GM12878 (cell line): ENCODE data around the gene P4HA2. TPM values are rescaled to one million over a fixed set of nuclear protein-coding genes. Genes with fewer than 3 reads are reported as not detected.

ENCODE experiments used
- E2F8 ChIP-seq: fragments of 450-650 bp; IDR thresholded peaks from 2 replicates; pipeline ENCODE4 v1.6.1; 2018; ENCODE audit warnings: mild to moderate bottlenecking, low read depth, moderate library complexity; ENCODE audit not compliant: partially characterized antibody
- MLLT1 ChIP-seq: fragments of 450-650 bp; IDR thresholded peaks from 2 replicates; pipeline ENCODE4 v1.6.1; 2016; ENCODE audit warnings: mild to moderate bottlenecking
- POLR2AphosphoS2 ChIP-seq: IDR thresholded peaks from 2 replicates; pipeline ENCODE4 v1.6.1; 2011; ENCODE audit warnings: low read depth, mild to moderate bottlenecking, low read length, improper control_type of control experiment, moderate library complexity
- SREBF1 ChIP-seq: IDR thresholded peaks from 2 replicates; pipeline ENCODE4 v1.6.1; 2012; ENCODE audit warnings: mild to moderate bottlenecking, low read length
- polyA plus RNA-seq, 11 experiments: library from polyadenylated mRNA; depleted of rRNA in 4 of 11; unstranded in 6 of 11; stranded (reverse) in 5 of 11; fragments of >200 nt; fragmentation: Nextera tagmentation in 4 of 11; fragmentation: Illumina TruSeq in 1 of 11; extraction: Ambion mirVana in 4 of 11; extraction: Trizol in 1 of 11; gene quantifications; 1 replicate in 1 of 11; 2 replicates in 10 of 11; pipeline versions ENCODE4 v1.2.1 to v1.2.3, GENCODE V29; 2011 to 2016; ENCODE audit warnings: inconsistent platforms in 2 of 11, missing spikeins in 2 of 11, low read depth in 1 of 11
- total RNA-seq, 4 experiments: library from RNA; depleted of rRNA in 3 of 4; stranded (reverse); fragments of >200 nt in 3 of 4; fragmentation: Illumina TruSeq in 1 of 4; extraction: Trizol in 1 of 4; gene quantifications; 2 replicates each; pipeline versions ENCODE4 v1.2.1 to v1.2.3, GENCODE V29; 2013 to 2021
- TF ChIP-seq, protein P1 (sequence below): fragments of 450-650 bp; IDR thresholded peaks from 2 replicates; pipeline ENCODE4 v1.6.1; 2017; ENCODE audit warnings: mild to moderate bottlenecking
- TF ChIP-seq, protein P2 (sequence below): fragments of 150-350 bp; IDR thresholded peaks from 2 replicates; pipeline ENCODE4 v1.6.1; 2014; ENCODE audit warnings: mild to moderate bottlenecking, low read depth, low read length

Gene P4HA2
- total and polyA plus RNA-seq, 10 of the 15 experiments (the other 5 are each of a cell fraction or from before 2014, with no cell fraction given): 4.7 to 10.9 (median 7.5) TPM

GRCh38 chr5:132270335-132270665, 42.6 kb upstream of the P4HA2 start (continued):
- TF ChIP-seq MLLT1 (no peak), POLR2AphosphoS2 (no peak), SREBF1 (no peak), E2F8 (no peak)
- TF ChIP-seq, protein P1, sequence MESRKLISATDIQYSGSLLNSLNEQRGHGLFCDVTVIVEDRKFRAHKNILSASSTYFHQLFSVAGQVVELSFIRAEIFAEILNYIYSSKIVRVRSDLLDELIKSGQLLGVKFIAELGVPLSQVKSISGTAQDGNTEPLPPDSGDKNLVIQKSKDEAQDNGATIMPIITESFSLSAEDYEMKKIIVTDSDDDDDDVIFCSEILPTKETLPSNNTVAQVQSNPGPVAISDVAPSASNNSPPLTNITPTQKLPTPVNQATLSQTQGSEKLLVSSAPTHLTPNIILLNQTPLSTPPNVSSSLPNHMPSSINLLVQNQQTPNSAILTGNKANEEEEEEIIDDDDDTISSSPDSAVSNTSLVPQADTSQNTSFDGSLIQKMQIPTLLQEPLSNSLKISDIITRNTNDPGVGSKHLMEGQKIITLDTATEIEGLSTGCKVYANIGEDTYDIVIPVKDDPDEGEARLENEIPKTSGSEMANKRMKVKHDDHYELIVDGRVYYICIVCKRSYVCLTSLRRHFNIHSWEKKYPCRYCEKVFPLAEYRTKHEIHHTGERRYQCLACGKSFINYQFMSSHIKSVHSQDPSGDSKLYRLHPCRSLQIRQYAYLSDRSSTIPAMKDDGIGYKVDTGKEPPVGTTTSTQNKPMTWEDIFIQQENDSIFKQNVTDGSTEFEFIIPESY: no peak
- TF ChIP-seq, protein P2, sequence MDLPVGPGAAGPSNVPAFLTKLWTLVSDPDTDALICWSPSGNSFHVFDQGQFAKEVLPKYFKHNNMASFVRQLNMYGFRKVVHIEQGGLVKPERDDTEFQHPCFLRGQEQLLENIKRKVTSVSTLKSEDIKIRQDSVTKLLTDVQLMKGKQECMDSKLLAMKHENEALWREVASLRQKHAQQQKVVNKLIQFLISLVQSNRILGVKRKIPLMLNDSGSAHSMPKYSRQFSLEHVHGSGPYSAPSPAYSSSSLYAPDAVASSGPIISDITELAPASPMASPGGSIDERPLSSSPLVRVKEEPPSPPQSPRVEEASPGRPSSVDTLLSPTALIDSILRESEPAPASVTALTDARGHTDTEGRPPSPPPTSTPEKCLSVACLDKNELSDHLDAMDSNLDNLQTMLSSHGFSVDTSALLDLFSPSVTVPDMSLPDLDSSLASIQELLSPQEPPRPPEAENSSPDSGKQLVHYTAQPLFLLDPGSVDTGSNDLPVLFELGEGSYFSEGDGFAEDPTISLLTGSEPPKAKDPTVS: no peak
